Measurements from ENCODE around the gene ACTR1A.

DNA sequence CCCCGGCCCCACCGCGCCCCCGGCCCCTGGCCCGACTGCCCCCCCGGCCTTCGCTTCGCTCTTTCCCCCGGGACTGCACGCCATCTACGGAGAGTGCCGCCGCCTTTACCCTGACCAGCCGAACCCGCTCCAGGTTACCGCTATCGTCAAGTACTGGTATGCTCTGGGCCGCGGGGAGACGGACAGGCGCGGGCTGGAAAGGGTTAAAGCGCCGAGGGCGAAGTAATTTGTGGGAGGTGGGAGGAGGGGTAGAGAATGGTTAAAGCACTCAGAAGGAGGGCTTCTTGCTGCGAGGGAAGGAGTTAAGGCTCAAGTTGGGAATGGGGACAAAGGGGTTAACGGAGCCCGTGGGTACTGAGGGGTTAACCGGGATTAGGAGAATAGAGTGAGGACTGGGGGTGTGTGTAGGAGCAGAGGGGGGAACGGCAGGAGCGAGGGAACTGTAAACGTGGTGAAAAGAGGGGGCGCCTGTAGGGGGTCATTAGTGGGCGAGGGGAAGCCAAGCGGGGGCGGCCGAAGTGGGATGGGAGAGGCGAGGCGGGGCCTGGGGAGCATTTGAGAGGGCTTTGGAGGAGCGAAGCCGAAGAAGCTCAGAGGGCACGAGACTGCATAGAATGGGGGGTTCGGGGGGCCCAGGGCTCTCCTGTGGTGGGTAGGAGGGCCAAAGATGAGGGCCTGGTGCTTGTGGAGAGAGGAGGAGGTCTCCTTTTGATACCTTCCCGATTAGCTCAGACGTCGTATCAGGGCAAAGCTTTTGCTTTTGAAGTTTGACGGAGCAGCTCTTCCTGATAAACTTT is 1.9 kb upstream of the ACTR1A start:
- TF ChIP-seq, protein P1, sequence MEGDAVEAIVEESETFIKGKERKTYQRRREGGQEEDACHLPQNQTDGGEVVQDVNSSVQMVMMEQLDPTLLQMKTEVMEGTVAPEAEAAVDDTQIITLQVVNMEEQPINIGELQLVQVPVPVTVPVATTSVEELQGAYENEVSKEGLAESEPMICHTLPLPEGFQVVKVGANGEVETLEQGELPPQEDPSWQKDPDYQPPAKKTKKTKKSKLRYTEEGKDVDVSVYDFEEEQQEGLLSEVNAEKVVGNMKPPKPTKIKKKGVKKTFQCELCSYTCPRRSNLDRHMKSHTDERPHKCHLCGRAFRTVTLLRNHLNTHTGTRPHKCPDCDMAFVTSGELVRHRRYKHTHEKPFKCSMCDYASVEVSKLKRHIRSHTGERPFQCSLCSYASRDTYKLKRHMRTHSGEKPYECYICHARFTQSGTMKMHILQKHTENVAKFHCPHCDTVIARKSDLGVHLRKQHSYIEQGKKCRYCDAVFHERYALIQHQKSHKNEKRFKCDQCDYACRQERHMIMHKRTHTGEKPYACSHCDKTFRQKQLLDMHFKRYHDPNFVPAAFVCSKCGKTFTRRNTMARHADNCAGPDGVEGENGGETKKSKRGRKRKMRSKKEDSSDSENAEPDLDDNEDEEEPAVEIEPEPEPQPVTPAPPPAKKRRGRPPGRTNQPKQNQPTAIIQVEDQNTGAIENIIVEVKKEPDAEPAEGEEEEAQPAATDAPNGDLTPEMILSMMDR (IDR thresholded peaks at IDR 0.05), result no peak
- no peak for TF ChIP-seq EZH2 (IDR thresholded peaks at IDR 0.05; ENCODE audit: borderline replicate concordance, insufficient read depth, low read depth, low read length, poor library complexity, severe bottlenecking)
